ENCODE measurements around the gene DYRK1A.
"Not testable (repeated sequence)": the region's sequence is repeated elsewhere in the genome, so short reads cannot be mapped to it uniquely, and the experiment has no call there.

The DYRK1A gene

DNA sequence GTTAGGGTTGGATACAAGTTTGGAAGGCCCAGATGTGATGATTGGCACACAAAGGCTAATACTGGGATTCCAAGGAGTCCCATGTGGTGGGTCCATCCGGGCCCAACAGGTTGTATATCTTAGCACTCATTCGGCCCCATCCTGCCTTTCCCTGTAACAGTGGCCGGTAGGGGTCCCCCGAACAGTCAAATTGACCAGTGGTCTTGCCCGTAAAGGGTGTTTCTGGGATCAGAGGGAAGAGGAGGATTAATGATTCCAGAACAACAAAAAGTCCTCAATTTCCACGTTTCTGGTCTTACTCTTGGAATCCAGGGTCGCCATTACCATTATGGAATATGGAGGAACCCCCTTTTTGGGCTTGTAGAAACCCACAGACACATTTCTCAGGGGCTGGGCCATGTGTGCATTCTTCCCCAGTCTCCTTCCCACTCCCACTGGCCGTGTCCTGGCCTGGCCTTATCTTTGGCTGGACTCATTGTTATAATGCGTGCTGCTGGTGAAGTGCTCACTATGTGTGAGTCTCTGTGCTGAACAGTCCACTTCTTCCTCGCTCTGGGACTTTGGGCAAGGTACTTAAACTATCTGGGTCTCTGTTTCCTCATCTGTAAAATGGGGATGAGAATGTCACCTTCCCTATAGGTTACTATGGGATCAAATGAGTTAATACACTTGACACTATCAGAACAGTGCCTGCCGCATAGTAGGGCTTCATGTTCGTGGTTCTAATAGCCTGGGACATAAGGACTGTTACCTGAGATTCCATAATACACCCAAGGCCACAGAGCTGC lies 161.8 kb downstream of the DYRK1A start:
- DNase-seq, result no peak

DNA sequence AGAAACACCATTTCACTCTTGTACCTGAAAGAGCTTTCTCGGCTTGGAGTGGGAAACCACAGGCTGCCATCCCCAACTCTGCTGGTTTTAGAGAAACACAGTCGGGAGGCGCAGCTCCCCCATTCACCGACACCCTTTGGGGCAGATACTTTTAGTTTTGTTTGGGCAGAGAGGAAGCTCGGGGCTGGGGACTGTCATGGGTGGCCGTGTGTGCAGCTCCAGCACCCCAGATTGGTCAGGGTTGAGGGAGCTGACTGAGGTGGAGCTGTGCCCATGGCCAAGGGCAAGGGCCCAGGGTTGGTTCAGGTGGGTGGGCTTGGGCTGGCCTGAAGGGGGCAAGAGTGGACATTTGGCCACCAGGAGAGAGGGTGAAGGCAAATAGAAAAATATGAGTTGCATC lies 163.1 kb downstream of the DYRK1A start:
- no peak for DNase-seq

DNA sequence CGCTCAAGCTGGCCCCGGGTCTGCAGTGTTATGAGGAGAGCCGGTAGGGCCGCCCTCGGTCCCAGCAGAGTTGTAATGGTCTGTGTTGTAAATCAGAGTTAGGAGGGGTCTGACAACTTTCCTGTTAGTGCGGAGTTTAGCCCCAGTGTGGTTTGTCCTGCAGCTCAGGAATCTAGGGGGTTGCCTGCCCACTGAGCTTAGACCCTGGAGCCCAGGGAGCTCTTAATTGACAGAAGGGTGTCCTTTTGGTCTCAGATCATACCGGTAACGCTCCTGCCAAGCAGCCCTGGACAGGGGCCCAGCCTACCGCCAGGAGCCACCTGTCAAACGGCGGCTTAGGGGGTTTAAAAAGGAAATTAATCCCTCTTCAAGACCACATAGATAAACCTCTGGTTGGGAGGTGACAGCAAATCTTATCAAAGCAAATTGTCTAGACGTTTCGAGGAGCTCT lies 164.4 kb downstream of the DYRK1A start:
- DNase-seq, result no peak

DNA sequence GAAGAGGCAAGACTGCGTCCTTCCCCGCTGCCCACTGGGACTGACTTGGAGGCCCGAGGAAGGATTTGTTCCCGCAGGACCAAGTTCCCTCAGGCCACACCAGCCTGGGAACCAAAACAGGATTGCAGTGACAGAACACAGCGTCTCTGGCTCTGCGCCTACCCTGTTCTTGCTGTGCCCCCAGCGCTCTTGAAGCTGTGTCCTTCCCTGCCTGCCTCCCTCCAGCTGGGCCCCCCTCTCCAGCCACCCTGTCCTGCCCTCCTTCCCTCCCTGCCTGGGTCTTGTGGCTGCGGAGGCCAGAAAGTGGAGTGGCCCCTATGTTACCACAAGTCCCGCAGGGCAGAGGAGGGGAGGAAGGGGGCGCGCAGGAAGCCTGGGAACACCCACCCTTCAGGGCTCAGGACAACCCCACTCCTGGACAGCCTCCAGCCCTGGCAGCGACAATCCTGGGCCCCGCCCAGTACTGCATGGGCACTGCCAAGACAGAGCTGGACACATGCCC lies 164.9 kb downstream of the DYRK1A start:
- DNase-seq, result no peak

DNA sequence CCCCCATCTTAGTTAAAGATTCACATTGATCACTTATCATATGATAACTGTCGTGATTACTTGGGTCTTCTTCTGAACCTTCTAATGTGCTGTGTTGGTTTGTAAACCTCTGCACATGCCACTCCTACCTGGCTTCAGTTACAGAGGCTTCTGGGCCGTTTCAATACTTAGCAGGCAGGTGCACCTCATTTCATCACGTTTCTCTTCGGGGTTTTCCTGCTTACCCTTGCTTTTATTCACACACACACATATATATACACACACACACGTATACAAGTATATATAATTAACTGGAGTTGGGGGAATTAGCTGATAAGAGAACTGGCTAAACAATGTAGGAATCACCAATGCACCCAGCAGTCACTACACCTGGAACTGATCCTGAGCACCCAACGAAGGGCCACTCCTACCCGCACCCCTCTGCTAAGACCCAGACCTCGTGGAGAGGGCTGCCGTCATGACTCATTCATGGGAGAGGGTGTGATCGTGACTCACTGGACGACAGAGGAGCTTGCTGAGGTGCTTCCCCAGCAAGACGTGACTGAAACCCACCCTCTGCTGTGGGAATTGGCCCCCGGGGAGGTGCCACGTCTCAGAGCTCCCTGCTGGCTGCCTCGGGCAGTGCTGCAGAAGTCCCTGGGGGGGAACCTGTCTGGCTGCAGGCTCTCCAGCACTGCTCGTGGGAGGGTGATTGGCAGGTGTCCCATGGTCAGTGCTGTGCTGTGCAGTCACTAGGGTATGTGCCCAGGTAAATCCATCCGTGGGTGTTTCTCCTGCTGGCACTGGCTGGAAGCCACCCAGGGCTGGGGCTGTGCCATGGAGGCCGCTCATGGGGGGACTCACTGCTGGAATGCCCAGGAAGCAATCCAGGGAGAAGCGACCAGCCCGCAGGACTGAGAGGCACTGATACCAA lies 166.6 kb downstream of the DYRK1A start:
- peak; percentile 46 for DNase-seq

DNA sequence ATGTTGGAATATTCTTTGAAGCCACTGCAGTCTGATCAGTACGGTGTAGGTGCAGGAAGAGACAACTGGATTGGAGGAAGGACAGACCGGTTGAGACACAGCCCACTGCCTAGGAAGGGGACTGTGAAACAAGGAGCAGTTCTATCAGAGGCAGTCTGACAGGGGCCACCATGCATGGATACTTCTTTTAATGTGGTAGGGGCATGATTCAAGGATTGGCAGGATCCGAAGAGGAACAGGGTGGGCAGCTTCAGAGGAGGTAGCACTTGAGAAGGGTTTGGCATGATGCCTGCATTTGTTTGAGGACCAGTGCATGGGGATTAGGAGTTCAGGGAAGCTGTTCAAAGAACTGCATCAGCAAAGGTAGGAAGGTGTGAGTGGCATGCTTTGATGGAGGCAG lies 167.9 kb downstream of the DYRK1A start:
- no peak for DNase-seq

DNA sequence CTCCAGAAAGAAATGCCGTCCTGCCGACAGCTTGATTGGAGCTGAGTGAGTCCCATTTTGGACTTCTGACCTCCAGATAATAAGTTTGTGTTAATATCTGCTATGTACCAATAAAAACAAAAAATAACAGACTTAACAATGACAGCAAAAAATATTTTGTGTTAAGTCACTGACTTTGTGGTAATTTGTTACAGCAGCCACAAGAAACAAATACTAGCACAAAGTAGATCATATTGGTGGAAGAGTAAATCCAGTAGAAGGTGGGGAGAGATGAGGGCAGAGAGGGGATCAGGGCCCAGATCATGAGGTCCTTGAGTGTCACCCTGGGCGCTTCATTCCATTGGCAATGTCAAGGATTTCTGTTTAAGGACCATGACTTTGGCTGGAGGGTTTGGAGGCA lies 168.6 kb downstream of the DYRK1A start:
- DNase-seq, result no peak

DNA sequence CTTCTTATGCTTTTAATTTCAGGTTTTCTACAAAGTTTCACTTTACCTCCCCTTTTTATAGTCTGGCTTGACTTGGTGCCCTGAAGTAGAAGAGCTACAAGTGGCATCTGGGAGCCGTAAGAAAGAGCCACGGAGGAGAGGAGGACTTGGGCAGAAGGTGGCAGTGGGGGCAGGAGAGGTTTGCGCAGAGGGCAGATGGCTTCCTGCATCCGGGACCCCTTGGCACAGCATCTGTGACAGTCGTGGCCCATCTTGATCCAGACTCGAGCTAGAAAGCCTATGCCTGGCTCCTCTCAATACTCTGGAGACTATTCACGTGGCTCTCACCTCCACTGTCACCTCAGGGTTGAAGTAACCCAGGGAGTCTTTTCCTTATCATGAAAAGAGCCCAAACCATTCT lies 169.1 kb downstream of the DYRK1A start:
- no peak for DNase-seq

DNA sequence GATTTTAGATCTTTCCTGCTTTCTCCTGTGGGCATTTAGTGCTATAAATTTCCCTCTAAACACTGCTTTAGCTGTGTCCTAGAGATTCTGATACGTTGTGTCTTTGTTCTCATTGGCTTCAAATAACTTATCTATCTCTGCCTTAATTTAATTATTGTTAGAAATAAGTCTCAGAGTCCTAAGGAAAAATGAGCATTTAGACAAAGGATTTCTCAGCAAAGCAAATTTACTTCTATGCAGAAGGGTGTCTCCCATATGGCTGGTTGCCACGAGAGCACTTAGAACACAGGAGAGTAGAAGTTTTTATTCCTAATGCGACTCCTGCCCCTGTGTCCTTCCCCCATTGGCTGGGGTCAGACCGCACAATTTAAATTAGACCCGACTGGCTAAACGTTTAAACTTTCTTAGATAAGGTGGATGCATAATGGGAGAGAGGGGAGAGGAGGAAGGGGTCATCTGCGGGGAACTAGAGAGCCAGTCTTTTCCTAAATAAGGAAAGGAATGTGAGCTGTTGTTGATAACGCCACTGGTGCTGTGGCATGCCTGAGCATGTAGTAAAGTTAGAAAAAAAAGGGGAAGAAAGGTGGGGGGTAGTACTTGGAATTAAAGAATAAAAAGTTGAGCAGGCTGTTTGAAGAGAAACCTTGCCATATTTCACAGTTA lies 170.2 kb downstream of the DYRK1A start:
- DNase-seq, result peak; percentile 11

DNA sequence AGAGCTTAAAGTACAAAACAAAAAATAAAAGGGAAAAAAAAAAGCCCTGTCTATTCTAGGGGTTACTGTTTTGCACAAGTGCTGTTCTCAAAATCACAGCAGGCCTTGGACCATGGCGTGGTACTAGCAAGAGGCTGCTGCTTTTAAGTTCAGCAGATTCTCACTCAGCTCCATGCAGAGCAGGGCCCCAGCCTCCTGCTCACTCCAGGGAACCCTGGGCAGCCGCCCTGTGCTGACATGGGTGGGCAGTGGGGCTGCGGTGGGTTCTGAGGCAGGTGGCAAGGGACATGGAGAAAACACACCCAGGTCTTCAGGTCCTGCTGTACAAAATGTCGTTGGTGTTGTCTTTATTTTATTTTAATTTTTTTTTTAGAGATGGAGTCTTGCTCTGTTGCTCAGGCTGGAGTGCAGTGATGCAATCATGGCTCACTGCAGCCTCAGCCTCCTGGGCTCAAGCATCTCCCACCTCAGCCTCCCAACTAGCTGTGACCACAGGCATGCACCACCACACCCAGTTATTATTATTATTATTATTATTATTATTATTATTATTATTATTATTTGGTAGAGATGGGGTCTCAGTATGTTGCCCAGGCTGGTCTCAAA lies 170.9 kb downstream of the DYRK1A start:
- no peak for DNase-seq

DNA sequence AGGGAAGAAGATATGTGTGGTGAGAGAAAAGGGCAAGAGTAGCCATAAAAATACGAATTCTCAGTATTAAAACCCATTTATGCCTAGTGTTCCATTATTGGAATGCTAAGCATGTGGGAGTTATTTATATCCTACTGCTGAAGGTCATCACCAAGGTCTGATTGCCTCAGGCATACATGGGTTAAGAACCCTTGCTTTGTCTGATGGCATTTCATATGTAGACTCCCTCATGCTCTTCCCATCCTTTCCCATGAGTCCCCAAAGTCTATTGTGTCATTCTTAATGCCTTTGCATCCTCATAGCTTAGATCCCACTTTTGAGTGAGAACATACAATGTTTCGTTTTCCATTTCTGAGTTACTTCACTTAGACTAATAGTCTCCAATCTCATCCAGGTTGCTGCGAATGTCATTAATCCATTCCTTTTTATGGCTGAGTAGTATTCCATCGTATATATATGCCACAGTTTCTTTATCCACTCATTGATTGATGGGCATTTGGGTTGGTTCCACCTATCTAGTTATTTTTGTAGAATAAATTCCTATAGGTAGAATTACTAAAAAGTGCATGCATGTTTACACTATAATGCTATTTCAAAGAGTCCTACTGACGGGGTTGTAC lies 172.5 kb downstream of the DYRK1A start:
- DNase-seq, result no peak

DNA sequence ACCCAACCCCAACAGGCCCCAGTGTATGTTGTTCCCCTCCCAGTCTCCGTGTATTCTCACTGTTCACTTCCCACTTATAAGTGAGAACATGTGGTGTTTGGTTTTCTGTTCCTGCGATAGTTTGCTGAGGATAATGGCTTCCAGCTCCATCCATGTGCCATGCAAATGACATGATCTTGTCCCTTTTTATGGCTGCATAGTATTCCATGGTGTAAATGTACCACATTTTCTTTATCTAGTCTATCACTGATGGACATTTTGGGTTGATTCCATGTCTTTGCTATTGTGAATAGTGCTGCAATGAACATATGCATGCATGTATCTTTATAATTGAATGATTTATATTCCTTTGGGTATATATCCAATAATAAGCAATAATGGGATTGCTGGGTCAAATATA lies 174.6 kb downstream of the DYRK1A start:
- not testable (repeated sequence) for DNase-seq

DNA sequence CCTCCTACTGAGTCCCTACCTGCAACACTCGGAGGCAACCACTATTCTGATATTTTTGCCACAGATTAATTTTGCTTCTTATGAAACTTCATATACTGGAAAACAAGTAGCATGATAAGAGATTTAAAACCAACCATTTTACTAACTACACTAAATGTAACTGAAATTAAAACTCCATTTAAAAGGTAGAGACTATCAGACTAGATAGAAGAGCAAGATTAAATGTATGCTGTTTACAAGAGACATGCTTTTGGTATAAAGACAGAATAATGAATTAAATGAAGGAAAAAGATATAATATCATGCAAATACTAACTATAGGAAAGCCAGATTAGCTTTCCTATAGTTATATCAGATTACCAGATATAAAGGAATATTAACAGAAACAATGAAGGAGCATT lies 175.9 kb downstream of the DYRK1A start:
- no peak for DNase-seq

DNA sequence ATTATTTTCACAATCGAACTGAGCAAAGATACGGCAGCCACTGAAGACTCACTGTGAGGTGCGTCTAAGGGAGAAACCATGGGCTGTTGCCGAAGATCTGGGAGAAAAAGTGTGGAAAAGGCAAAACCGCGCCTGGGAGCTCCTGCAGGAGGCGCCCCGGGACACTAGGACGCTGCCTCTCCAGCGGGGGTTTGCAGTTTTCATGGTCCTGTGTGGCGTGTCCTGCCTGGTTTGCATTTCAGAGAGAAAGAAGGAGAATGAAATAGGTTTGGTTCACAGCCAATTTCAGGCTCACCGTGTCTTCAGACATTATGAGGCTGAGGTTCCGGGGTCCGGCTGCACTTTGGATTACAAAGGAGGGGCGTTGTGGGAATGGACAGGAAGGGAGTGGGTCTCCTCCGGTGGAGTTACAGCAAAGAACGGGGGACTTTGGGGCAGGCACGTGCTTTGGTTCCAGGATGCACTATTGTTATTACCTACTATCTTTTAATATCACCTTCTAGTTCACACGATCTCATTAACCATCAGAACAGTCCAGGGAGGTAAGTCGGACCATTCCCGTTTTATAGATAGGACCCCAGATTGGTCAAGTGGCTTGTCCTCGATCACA lies 179.8 kb downstream of the DYRK1A start:
- no peak for DNase-seq

DNA sequence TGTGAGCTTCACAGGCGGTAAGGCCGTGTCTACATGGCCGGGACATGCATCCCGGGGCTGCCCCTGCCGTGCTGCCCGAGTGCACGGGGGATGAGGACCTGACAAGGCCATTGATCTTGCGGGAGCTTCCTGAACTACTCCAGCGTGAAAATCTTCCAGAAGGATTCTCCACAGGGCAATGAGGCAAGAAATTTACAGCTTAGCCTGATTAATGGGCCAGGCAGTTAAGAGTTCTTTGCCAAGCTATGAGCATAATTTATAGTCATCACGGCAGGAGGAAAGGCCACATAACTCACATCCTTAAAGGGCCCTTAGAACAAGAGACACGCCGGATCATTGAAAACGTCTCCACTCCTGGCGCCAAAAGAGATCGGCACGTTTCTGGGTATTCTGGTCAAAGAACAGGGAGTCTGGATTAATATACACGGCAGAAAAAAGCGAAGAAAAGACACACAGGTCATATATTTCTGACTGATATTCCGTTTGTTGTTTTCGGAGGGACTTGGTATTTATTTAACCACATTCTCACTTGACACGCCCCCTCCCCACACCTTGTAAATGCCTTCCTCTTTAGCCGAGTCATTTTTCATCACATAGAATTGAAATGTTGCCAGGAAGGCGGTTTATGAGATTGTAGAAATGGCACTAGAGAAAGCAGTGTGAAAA lies 180.5 kb downstream of the DYRK1A start:
- DNase-seq, result peak; percentile 12

DNA sequence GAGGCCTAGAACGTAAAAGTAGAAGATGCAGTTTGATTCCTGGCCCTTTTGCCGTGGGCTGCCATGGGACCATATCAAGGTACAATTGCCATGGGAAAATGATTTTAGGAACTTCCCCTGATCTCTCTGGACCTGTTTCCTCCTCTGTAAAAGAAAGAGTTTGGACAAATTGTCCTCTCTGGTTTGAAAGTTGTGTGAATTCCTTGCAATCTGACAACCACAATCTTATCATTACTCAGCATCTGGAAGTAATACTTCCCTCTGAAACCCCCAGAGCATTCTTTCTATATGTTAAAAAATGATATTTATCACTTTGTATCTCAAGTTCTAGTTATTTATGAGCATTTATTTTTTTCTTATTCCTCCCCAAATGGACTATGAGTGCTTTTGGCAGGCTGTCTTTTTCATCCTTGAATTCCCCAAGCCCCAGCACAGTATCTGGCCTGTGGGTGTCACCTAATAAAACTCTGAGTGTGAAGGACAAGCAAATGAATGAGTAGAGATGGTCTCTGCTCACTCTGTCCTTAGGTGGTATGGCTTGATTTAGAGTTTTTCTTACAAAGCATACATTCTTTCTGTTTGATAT lies 181.1 kb downstream of the DYRK1A start:
- DNase-seq, result peak; percentile 16

DNA sequence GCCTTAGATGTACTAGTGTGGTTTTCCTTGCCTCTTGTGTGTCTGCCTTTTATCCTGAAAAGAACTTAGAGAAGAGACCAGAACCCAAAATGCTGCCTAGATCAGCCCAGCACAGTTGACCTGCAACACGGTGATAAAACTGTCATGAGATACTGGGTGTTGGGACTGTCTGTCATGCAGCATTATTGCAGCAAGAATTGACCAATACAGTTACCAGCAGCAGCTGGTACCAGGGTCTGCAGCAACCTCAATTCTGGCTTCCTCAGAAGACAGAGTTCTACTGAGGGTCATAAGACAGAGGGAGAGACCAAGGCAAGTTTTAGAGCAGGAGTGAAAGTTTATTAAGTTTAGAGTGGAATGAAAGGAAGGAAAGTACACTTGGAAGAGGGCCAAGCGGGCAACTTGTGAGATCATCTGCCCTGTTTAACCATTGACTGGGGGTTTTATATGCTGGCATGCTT lies 182.0 kb downstream of the DYRK1A start:
- DNase-seq, result no peak

DNA sequence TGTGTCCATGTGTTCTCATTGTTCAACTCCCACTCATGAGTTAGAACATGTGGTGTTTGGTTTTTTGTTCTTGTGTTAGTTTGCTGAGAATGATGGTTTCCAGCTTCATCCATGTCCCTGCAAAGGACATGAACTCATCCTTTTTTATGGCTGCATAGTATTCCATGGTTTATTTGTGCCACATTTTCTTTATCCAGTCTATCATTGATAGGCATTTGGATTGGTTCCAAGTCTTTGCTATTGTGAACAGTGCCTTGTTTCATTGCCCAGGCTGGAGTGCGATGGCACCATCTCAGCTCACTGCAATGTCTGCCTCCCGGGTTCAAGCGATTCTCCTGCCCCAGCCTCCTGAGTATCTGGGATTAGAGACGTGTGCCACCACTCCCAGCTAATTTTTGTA lies 183.2 kb downstream of the DYRK1A start:
- not testable (repeated sequence) for DNase-seq

DNA sequence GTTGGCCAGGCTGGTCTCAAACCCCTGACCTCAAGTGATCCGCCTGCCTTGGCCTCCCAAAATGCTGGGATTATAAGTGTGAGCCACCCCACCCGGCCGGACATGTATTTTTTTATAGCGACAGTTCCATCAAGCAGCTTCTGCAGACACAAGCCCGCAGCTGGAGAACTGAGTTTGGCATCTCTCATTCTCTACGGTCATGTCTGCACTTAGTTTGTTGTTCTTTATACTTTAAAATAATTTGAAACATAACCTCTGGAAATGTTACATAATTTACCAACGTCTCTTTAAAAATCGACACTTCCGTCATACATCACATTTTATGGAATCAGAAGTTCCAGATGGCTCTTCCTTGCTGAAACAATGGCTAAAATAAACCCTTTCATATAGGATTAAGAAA lies 183.6 kb downstream of the DYRK1A start:
- no peak for DNase-seq

DNA sequence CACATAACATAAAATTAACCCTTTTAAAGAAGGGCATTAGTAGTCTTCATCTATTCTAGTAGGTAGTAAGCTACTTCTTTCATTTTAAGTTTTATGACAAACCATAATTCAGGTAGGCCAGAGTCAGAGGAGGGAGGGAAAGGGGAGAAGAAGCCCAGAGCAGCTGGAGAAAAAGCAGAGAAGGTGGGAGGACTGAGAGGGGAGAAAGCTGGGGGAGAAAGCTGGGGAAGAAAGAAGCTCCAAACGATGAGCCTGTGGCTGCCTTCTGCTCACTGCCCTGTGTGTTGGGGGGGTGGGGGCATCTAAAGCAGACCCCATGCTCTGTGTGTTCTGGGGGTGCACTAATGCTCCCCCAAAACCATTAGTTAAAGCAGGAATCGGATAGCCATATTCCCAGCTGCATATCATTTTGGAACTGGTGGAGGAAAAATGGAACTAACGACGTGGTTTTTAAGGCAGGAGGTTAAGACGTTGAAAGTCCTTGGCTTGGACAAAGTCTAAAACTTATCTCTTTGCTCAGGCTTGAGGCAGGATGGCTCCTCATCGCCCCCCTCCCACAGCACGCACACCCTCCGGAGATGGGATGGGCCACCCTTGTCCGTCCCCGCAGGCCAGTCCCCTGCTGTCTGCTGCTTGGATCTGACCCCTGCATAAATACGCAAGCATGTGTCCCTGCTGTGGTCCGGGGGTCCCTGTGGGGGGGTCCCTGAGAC lies 184.2 kb downstream of the DYRK1A start:
- no peak for DNase-seq

All from fibroblast of skin of back (primary cell).